K562 (cell line): Measurements from ENCODE around the gene MYO10. TPM values are rescaled to one million over a fixed set of nuclear protein-coding genes. Genes with fewer than 3 reads are reported as not detected.

ENCODE experiments used
- ATAC-seq: fragments of 200-7000 bp; cut with Tn5 transposase; 3 replicates; pipeline ENCODE4 v1.9.1; 2020; ENCODE audit warnings: moderate library complexity
- BruUV-seq: library from RNA; stranded (reverse); fragments of 400-500 nt; replicated peaks from 2 replicates; lab custom pipeline; 2021; lab: Mats Ljungman, UMichigan
- CTCF ChIA-PET: fragments of 300-600 bp; formaldehyde crosslinking; extraction: SDS; loops from one replicate; lab custom pipeline; 2021; ENCODE audit warnings: low intra/inter-chr PET ratio; lab: Yijun Ruan, JAX
- POLR2A ChIA-PET: fragments of 300-600, 350-650 bp; sonication (Branson Sonifier 250); formaldehyde crosslinking; extraction: SDS; loops from one replicate; lab custom pipeline; 2021; ENCODE audit warnings: antibody characterized with exemption, inconsistent platforms; lab: Yijun Ruan, JAX
- DNase-seq, 4 experiments: peaks; one replicate each; pipeline versions ENCODE4 v3.0.0 to v3.0.0-alpha.2; 2011 to 2018; ENCODE audit warnings: low spot score in 3 of 4, mixed read lengths in 3 of 4; ENCODE audit errors: extremely low read depth in 1 of 4
- FAIRE-seq: peaks from 2 replicates; lab custom pipeline; 2011; peaks lifted over from hg19 to GRCh38; lab: Jason Lieb, UNC
- H2AFZ ChIP-seq: 2 replicates; pipeline ENCODE4 v1.6.0; 2011; ENCODE audit warnings: low read depth, low read length, control low read depth, inconsistent platforms
- H3K27ac ChIP-seq: fragments of 200-600 bp; 3 replicates; pipeline ENCODE4 v1.8.0; 2011; ENCODE audit warnings: low read depth, mild to moderate bottlenecking, control low read depth, inconsistent platforms, low read length, moderate library complexity, mixed read lengths; ENCODE audit errors: extremely low read depth
- H3K27me3 ChIP-seq, 2 experiments: fragments of 300-600 bp in 1 of 2; 2 replicates in 1 of 2; 3 replicates in 1 of 2; pipeline versions ENCODE4 v1.6.0 to v1.8.0; 2011; ENCODE audit warnings: inconsistent platforms in 2 of 2, low read length in 2 of 2, mild to moderate bottlenecking in 1 of 2, mixed read lengths in 1 of 2, moderate library complexity in 1 of 2; ENCODE audit not compliant: control insufficient read depth in 2 of 2, insufficient read depth in 2 of 2
- H3K36me3 ChIP-seq: fragments of 300-600 bp; 3 replicates; pipeline ENCODE4 v1.8.0; 2011; ENCODE audit warnings: mild to moderate bottlenecking, low read length, inconsistent platforms; ENCODE audit not compliant: control insufficient read depth, insufficient read depth
- H3K4me1 ChIP-seq, 2 experiments: fragments of 200-600 bp in 1 of 2; replicated peaks in 1 of 2; 2 replicates in 1 of 2; 3 replicates in 1 of 2; pipeline versions ENCODE4 v1.5.1 to v1.8.0; 2011; ENCODE audit warnings: inconsistent platforms in 2 of 2, low read length in 2 of 2, mild to moderate bottlenecking in 1 of 2, mixed read lengths in 1 of 2, moderate library complexity in 1 of 2; ENCODE audit not compliant: control insufficient read depth in 2 of 2, insufficient read depth in 2 of 2
- H3K4me2 ChIP-seq: 2 replicates; pipeline ENCODE4 v1.6.1; 2011; ENCODE audit warnings: low read length, control low read depth, inconsistent platforms, mixed read lengths; ENCODE audit not compliant: insufficient read depth
- H3K4me3 ChIP-seq: fragments of 200-600 bp; sonication (generic), shearing (Covaris generic); 2 replicates; pipeline ENCODE4 v1.5.1; 2016; ENCODE audit warnings: control low read depth, inconsistent platforms
- H3K79me2 ChIP-seq: fragments of 200-600 bp; 3 replicates; pipeline ENCODE4 v1.8.0; 2011; ENCODE audit warnings: low read length, inconsistent platforms; ENCODE audit not compliant: control insufficient read depth, insufficient read depth
- H3K9ac ChIP-seq, 2 experiments: 2 replicates each; pipeline versions ENCODE4 v1.6.0 to v1.6.1; 2011; ENCODE audit warnings: low read depth in 2 of 2, low read length in 2 of 2, control low read depth in 1 of 2, inconsistent platforms in 1 of 2, mild to moderate bottlenecking in 1 of 2, mixed read lengths in 1 of 2; ENCODE audit not compliant: insufficient read depth in 1 of 2
- H3K9me1 ChIP-seq: one replicate; pipeline ENCODE4 v1.6.0; 2011; ENCODE audit warnings: inconsistent platforms, mild to moderate bottlenecking, low read length, moderate library complexity; ENCODE audit not compliant: control insufficient read depth, insufficient read depth
- H3K9me3 ChIP-seq: replicated peaks from 2 replicates; pipeline ENCODE4 v1.5.1; 2011; ENCODE audit warnings: low read depth, low read length, inconsistent platforms; ENCODE audit not compliant: control insufficient read depth, insufficient read depth
- H4K20me1 ChIP-seq: replicated peaks from 2 replicates; pipeline ENCODE4 v1.6.1; 2011; ENCODE audit warnings: low read length, inconsistent platforms, mixed read lengths; ENCODE audit not compliant: control insufficient read depth, insufficient read depth
- BCOR ChIP-seq: fragments of 450-650 bp; IDR thresholded peaks from 2 replicates; pipeline ENCODE4 v1.6.1; 2016
- BMI1 ChIP-seq: fragments of 150-350 bp; IDR thresholded peaks from 2 replicates; pipeline ENCODE4 v1.6.1; 2014; ENCODE audit warnings: low read length
- DACH1 ChIP-seq: fragments of 450-650 bp; IDR thresholded peaks from 2 replicates; pipeline ENCODE4 v1.6.1; 2018; ENCODE audit not compliant: partially characterized antibody
- ESRRA ChIP-seq: fragments of 450-650 bp; IDR thresholded peaks from 2 replicates; pipeline ENCODE4 v1.6.1; 2014; ENCODE audit warnings: low read depth, mild to moderate bottlenecking, moderate library complexity, borderline replicate concordance
- KLF16 ChIP-seq: IDR thresholded peaks from 2 replicates; pipeline ENCODE4 v1.6.1; 2016; ENCODE audit warnings: antibody characterized with exemption
- MBD1 ChIP-seq: fragments of 250-450 bp; sonication (Bioruptor Pico); IDR thresholded peaks from 2 replicates; pipeline ENCODE4 v1.8.0; 2022; ENCODE audit warnings: inconsistent platforms
- NFXL1 ChIP-seq: fragments of 450-650 bp; formaldehyde crosslinking; IDR thresholded peaks from 2 replicates; pipeline ENCODE4 v1.4.0; 2021; ENCODE audit warnings: mild to moderate bottlenecking
- SNIP1 ChIP-seq: fragments of 450-650 bp; IDR thresholded peaks from 2 replicates; pipeline ENCODE4 v1.7.1; 2017; ENCODE audit warnings: low read depth, mild to moderate bottlenecking
- TEAD4 ChIP-seq, 2 experiments: sonication (generic) in 1 of 2; formaldehyde crosslinking in 1 of 2; IDR thresholded peaks; 2 replicates each; pipeline versions ENCODE4 v1.6.1 to v1.8.0; 2012 to 2022; ENCODE audit warnings: borderline replicate concordance in 1 of 2, inconsistent platforms in 1 of 2, low read length in 1 of 2, mild to moderate bottlenecking in 1 of 2, missing genetic modification reagents in 1 of 2
- ZBTB49 ChIP-seq: sonication (generic); formaldehyde crosslinking; IDR thresholded peaks from 2 replicates; pipeline ENCODE4 v1.8.0; 2022; ENCODE audit warnings: missing genetic modification reagents, mild to moderate bottlenecking, borderline replicate concordance
- ZBTB9 ChIP-seq: fragments of 450-650 bp; formaldehyde crosslinking; IDR thresholded peaks from 2 replicates; pipeline ENCODE4 v1.4.0; 2020; ENCODE audit warnings: mild to moderate bottlenecking, moderate library complexity
- ZNF140 ChIP-seq: fragments of 250-450 bp; sonication (Bioruptor Pico); IDR thresholded peaks from 2 replicates; pipeline ENCODE4 v1.8.0; 2021; ENCODE audit warnings: moderate library complexity, mild to moderate bottlenecking, inconsistent platforms
- ZNF184 ChIP-seq: sonication (generic); formaldehyde crosslinking; IDR thresholded peaks from 2 replicates; pipeline ENCODE4 v1.5.0; 2020; ENCODE audit warnings: missing genetic modification reagents
- ZNF23 ChIP-seq: fragments of 250-450 bp; sonication (Bioruptor Pico); IDR thresholded peaks from 2 replicates; pipeline ENCODE4 v1.4.0; 2020; ENCODE audit warnings: mild to moderate bottlenecking
- WGBS: fragments of 100-300 bp; shearing (Covaris generic); methylation state at CpG from one replicate; pipeline ENCODE4 v1.1.6; 2016; ENCODE audit warnings: low coverage, mixed read lengths; ENCODE audit not compliant: insufficient coverage; ENCODE audit errors: missing lambda C conversion rate; 5-methylcytosine and 5-hydroxymethylcytosine counted together
- in situ Hi-C: fragments of 300-500 bp; cut with MboI; formaldehyde crosslinking; loops from 4 replicates; pipeline ENCODE4 v1.15.0; 2018; ENCODE audit warnings: inconsistent platforms, mixed read lengths
- intact Hi-C: fragments of 100-400 bp; cut with micrococcal nuclease; formaldehyde crosslinking; loops from 2 replicates; pipeline ENCODE4 v1.14.2; 2022
- polyA plus RNA-seq, 8 experiments: library from polyadenylated mRNA; depleted of rRNA in 4 of 8; stranded (reverse) in 5 of 8; unstranded in 3 of 8; fragments of >200 nt; fragmentation: Nextera tagmentation in 2 of 8; fragmentation: Illumina TruSeq in 1 of 8; extraction: Ambion mirVana in 2 of 8; extraction: Trizol in 1 of 8; gene quantifications; 2 replicates each; pipeline versions ENCODE4 v1.2.1 to v1.2.3, GENCODE V29; 2011 to 2014; ENCODE audit warnings: inconsistent platforms in 1 of 8, missing spikeins in 1 of 8
- total RNA-seq, 7 experiments: library from RNA; depleted of rRNA in 6 of 7; stranded (reverse); fragments of >200 nt in 6 of 7; fragmentation: Illumina TruSeq in 2 of 7; extraction: Trizol in 2 of 7; gene quantifications; 2 replicates each; pipeline versions ENCODE4 v1.2.1 to v1.2.3, GENCODE V29; 2011 to 2021; ENCODE audit warnings: low replicate concordance in 1 of 7
- TF ChIP-seq, protein P1 (sequence below): fragments of 450-650 bp; IDR thresholded peaks from 2 replicates; pipeline ENCODE4 v1.6.1; 2016; ENCODE audit warnings: antibody characterized with exemption

Gene MYO10
- total and polyA plus RNA-seq, 9 of the 15 experiments (the other 6 are each of a cell fraction or from before 2014, with no cell fraction given): 0.04 to 0.24 TPM; not detected in 7

DNA sequence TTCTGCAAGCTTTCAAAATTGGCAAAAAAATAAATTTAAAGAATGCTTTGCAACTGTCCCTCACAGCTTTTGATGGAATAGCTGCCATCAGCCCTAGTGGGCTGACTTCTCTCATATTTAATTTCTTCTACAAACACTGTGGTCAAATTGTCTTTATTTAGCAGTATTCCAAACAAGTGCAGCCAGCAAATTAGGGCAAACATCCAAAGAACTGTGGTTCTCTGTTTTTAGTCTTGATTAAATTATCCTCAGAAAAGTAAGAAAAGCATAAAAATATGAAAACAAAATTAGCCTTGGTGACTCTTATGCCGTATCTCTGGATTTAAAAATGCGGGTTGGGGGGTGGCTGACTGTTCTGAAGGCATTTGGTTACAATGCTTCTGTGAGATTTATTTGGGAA, 223.5 kb downstream of the MYO10 start (continued):
- TF ChIP-seq KLF16 (no peak), BCOR (no peak), ESRRA (no peak)

DNA sequence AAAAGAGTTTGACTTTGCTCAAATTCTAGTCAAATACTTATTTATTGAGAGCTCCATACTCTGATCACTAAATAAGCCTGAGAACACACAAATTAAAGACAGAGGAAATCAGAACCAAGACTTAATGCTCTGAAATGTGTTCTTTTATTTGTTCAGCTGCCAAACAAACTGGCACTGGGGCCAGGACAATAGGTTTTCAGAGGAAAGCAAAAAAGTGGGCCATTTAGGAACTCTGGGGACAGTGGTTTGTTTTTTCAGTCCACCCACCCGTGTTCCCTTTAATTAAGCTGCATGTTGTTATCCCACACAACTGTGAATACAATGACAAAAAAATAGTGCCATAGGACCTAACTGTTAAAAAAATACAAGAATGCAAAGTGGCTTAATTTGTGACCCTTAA, 223.9 kb downstream of the MYO10 start:
- DNase-seq (no peak), FAIRE-seq (no peak), ATAC-seq (no peak)
- Histone ChIP-seq H3K9me1 (no peaks in the 10 kb centered on the region), H3K79me2 (no peaks in the 10 kb centered on the region), H3K4me1 (no peaks in the 10 kb centered on the region), H3K36me3 (no peaks in the 10 kb centered on the region), H3K9ac (no peak overlapping the region), H3K4me3 (no peak overlapping the region), H3K4me2 (no peak overlapping the region), H2AFZ (no peak overlapping the region), H4K20me1 (no peaks in the 10 kb centered on the region; the same call in 1 of the 2 replicates), H3K27ac (no peak overlapping the region), H3K9me3 (no peaks in the 10 kb centered on the region), H3K27me3 (peaks cover 4 to 10% of the 10 kb centered on the region in 2 experiments; a peak in 2 of 5 replicates)
- in situ Hi-C loops: no loop called here
- 0% methylated on average over 1 of the region's 1 CpG for WGBS
- ChIA-PET CTCF (no interaction called here), POLR2A (no interaction called here)
- no TSS peak for BruUV-seq
- intact Hi-C loops: no loop called here
- TF ChIP-seq BMI1 (no peak), NFXL1 (CRISPR knock-in tag) (no peak), MBD1 (CRISPR knock-in tag) (no peak), ZNF23 (no peak), TEAD4 (IDR thresholded peaks at IDR 0.05; ENCODE audit: low read length) (no peak), TEAD4 (CRISPR knock-in tag; IDR thresholded peaks at IDR 0.05; ENCODE audit: borderline replicate concordance) (no peak), ZBTB9 (no peak), ZBTB49 (CRISPR knock-in tag) (no peak), SNIP1 (no peak), DACH1 (no peak), ZNF184 (CRISPR knock-in tag) (no peak), ZNF140 (no peak)
- TF ChIP-seq, protein P1, sequence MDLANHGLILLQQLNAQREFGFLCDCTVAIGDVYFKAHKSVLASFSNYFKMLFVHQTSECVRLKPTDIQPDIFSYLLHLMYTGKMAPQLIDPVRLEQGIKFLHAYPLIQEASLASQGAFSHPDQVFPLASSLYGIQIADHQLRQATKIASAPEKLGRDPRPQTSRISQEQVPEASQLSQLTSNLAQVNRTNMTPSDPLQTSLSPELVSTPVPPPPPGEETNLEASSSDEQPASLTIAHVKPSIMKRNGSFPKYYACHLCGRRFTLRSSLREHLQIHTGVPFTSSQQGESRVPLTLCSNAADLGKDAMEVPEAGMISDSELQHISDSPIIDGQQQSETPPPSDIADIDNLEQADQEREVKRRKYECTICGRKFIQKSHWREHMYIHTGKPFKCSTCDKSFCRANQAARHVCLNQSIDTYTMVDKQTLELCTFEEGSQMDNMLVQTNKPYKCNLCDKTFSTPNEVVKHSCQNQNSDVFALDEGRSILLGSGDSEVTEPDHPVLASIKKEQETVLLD: no peak
